Upper lobe of left lung (tissue), 6 donors: Measurements from ENCODE around the gene AFAP1L2. TPM values are rescaled to one million over a fixed set of nuclear protein-coding genes. Genes with fewer than 3 reads are reported as not detected.

Experiments
- ATAC-seq, 2 donors: fragments of 200-7000 bp; cut with Tn5 transposase; one replicate each; pipeline ENCODE4 v1.9.1; 2022; ENCODE audit warnings: mild to moderate bottlenecking in 2 of 2, moderate library complexity in 2 of 2; ENCODE audit not compliant: low FRiP score in 2 of 2
- DNase-seq, 2 donors: peaks; one replicate each; pipeline ENCODE4 v3.0.0-alpha.2; 2019 to 2020
- H3K27ac ChIP-seq, 4 donors: fragments of 200-600 bp; sonication (generic); one replicate each; pipeline ENCODE4 v1.5.1; 2016 to 2019
- H3K27me3 ChIP-seq, 4 donors: fragments of 200-600 bp; sonication (generic); one replicate each; pipeline ENCODE4 v1.5.1; 2017 to 2019
- H3K36me3 ChIP-seq, 4 donors: fragments of 200-600 bp; sonication (generic); one replicate each; pipeline ENCODE4 v1.5.1; 2016 to 2019
- H3K4me1 ChIP-seq, 4 donors: fragments of 200-600 bp; sonication (generic); one replicate each; pipeline ENCODE4 v1.5.1; 2018 to 2019
- H3K4me3 ChIP-seq, 4 donors: fragments of 200-600 bp; sonication (generic); one replicate each; pipeline ENCODE4 v1.5.1; 2017 to 2019; ENCODE audit warnings: mild to moderate bottlenecking in 2 of 4, moderate library complexity in 1 of 4
- H3K9me3 ChIP-seq, 4 donors: fragments of 200-600 bp; sonication (generic); one replicate each; pipeline ENCODE4 v1.5.1; 2018 to 2019
- CTCF ChIP-seq, 6 experiments: fragments of 450-650 bp in 4 of 6; fragments of 200-600 bp in 2 of 6; sonication (generic) in 2 of 6; IDR thresholded peaks; one replicate each; pipeline ENCODE4 v1.5.1; 2016 to 2019; ENCODE audit warnings: antibody characterized with exemption in 6 of 6
- EP300 ChIP-seq, 4 donors: sonication (generic); formaldehyde crosslinking; IDR thresholded peaks; one replicate each; pipeline ENCODE4 v1.5.1; 2017; ENCODE audit warnings: antibody characterized with exemption in 4 of 4, control low read depth in 2 of 4
- POLR2A ChIP-seq, 4 donors: fragments of 450-650 bp; IDR thresholded peaks; one replicate each; pipeline ENCODE4 v1.5.1; 2016 to 2017; ENCODE audit warnings: antibody characterized with exemption in 4 of 4, mild to moderate bottlenecking in 2 of 4
- POLR2AphosphoS5 ChIP-seq, 2 donors: sonication (generic); formaldehyde crosslinking; IDR thresholded peaks; one replicate each; pipeline ENCODE4 v1.5.1; 2017; ENCODE audit warnings: antibody characterized with exemption in 2 of 2
- WGBS, 2 donors: methylation state at CpG; one replicate each; pipeline ENCODE4 v1.1.5; 2017 to 2018; 5-methylcytosine and 5-hydroxymethylcytosine counted together
- total RNA-seq, 6 donors: library from RNA; depleted of rRNA in 4 of 6; stranded (reverse); fragments of >200 nt in 4 of 6; gene quantifications; one replicate each; pipeline versions ENCODE4 v1.1.0 to v1.2.1, GENCODE V29; 2016 to 2021
- donor health status: DM: no; HTN: no; CAD: no; lungs with moderate emphysema.
- donor health status: DM: no; HTN: yes; CAD: no; lungs with severe emphysema.

The AFAP1L2 gene
- total RNA-seq, 6 donors from 2014 or later, result 2.3 to 9.6 (median 3.4) TPM

- no peak for DNase-seq
- no peak overlapping the region for H3K4me3 ChIP-seq
- WGBS, 2 donors, result 79 to 91% methylated on average over 6 to 10 of the region's 10 CpGs
- H3K9me3 ChIP-seq, result no peaks in the 10 kb centered on the region
- H3K4me1 ChIP-seq, result no peaks in the 10 kb centered on the region
- no peak for ATAC-seq
- H3K36me3 ChIP-seq, result no peaks in the 10 kb centered on the region
- no peaks in the 10 kb centered on the region for H3K27me3 ChIP-seq
- TF ChIP-seq POLR2A (IDR thresholded peaks at IDR 0.05) (no peak), CTCF (IDR thresholded peaks at IDR 0.05) (no peak), POLR2AphosphoS5 (IDR thresholded peaks at IDR 0.05) (no peak), EP300 (IDR thresholded peaks at IDR 0.05) (no peak)
- no peak overlapping the region for H3K27ac ChIP-seq
Measured at GRCh38 chr10:114310346-114310745, 94.0 kb downstream of the AFAP1L2 start.

DNA sequence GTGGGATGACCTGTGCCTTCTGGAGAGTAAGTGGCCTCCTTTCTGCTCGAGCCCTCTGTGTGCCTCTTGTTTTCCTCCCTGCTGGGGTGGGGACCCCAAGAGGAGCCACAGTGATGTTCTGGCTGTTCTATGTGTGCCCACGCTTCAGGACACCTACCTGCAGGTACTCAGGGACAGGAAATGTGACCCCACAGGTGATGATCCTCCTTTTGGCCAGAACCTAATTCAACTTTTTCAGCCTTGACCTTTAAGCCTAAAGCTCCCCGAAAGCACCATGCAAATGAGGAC, 95.0 kb downstream of the AFAP1L2 start:
- 86 to 88% methylated on average over 3 of the region's 3 CpGs for WGBS, 2 donors
- DNase-seq, result no peak
- Histone ChIP-seq H3K27me3 (no peaks in the 10 kb centered on the region), H3K27ac (no peak overlapping the region), H3K4me3 (no peak overlapping the region), H3K9me3 (no peaks in the 10 kb centered on the region), H3K4me1 (peaks cover 6 to 9% (median 8%) of the 10 kb centered on the region in 4 donors), H3K36me3 (no peaks in the 10 kb centered on the region)
- TF ChIP-seq CTCF (IDR thresholded peaks at IDR 0.05), result no peak
- TF ChIP-seq POLR2AphosphoS5 (IDR thresholded peaks at IDR 0.05), result no peak
- no peak for TF ChIP-seq EP300 (IDR thresholded peaks at IDR 0.05)
- no peak for TF ChIP-seq POLR2A (IDR thresholded peaks at IDR 0.05)
- no peak for ATAC-seq

- no peak overlapping the region for H3K27ac ChIP-seq
- no peak for TF ChIP-seq POLR2A (IDR thresholded peaks at IDR 0.05)
- TF ChIP-seq POLR2AphosphoS5 (IDR thresholded peaks at IDR 0.05), result no peak
- 74 to 78% methylated on average over 6 to 9 of the region's 9 CpGs for WGBS, 2 donors
- no peaks in the 10 kb centered on the region for H3K9me3 ChIP-seq
- no peaks in the 10 kb centered on the region for H3K27me3 ChIP-seq
- ATAC-seq (peak in 1 of 2 donors; percentile 45), DNase-seq (no peak)
- no peak overlapping the region for H3K4me3 ChIP-seq
- peaks cover 10 to 14% (median 12%) of the 10 kb centered on the region in 4 donors for H3K4me1 ChIP-seq
- H3K36me3 ChIP-seq, result no peaks in the 10 kb centered on the region
Measured at GRCh38 chr10:114308531-114309363, 95.6 kb downstream of the AFAP1L2 start.

DNA sequence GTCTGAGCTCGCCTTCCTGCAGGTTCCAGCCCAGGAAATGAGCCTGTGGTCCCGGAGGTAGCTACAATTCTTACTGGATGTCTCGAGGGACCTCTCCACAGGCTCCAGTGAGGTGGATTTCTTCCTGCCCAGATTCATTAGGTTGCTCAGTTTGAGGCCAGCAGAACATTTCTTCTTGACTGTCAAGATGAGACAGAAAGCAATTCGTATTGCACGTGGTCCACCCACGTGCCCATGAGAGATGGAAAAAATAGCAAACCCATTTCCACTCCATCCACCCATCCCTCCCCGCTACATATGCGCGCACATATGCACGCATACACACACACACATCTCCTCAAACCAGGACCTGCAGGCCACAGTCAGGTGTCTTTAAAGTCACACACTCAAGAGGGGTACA, 96.6 kb downstream of the AFAP1L2 start:
- DNase-seq (no peak), ATAC-seq (no peak)
- Histone ChIP-seq H3K4me1 (peaks cover 10 to 18% (median 12%) of the 10 kb centered on the region in 4 donors), H3K27me3 (no peaks in the 10 kb centered on the region), H3K9me3 (no peaks in the 10 kb centered on the region), H3K4me3 (no peak overlapping the region), H3K27ac (no peak overlapping the region), H3K36me3 (no peaks in the 10 kb centered on the region)
- TF ChIP-seq POLR2A (IDR thresholded peaks at IDR 0.05), result no peak
- TF ChIP-seq EP300 (IDR thresholded peaks at IDR 0.05), result no peak
- TF ChIP-seq CTCF (IDR thresholded peaks at IDR 0.05), result no peak
- TF ChIP-seq POLR2AphosphoS5 (IDR thresholded peaks at IDR 0.05), result no peak
- WGBS, 2 donors, result 70 to 77% methylated on average over 10 of the region's 10 CpGs

DNA sequence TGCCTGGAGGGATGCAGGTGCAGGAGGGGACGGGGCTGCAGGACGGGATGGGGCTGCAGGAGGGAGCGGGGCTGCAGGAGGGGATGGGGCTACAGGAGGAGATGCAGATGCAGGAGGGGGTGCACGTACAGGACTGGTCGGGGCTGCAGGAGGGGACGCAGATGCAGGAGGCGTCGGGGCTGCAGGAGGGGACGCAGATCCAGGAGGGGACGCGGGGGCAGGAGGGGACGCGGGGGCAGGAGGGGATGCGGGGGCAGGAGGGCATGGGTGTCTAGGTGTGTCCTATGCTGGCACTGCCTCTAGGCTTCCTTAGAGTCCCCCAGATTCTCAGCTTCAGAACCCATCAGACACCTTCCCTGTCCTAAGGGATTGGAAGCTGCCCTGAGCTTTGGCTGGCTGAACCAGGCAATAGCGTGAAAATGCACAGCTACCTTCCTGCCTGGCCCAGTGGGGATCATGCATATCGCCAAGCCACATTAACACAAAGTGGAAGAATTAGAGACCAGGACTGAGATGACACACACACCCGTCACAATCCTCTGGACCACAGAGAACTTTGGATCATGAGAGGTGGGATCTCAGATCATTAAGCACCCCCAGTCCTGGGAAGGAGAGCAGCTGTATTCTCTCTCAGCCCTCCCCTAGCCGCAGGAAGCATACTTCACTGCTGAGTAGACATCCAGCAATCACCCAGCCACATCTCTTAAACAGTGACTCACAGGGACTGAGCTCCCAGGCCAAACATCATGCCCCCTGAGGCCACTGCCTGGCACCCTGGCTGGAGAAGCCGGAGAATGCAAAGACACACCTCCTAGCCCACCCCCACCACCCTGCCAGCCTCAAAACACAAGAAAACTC, 98.0 kb downstream of the AFAP1L2 start:
- no peak overlapping the region for H3K27ac ChIP-seq
- H3K4me1 ChIP-seq, result peaks cover 10 to 18% (median 12%) of the 10 kb centered on the region in 4 donors
- ATAC-seq (no peak), DNase-seq (no peak)
- no peaks in the 10 kb centered on the region for H3K36me3 ChIP-seq
- H3K9me3 ChIP-seq, result no peaks in the 10 kb centered on the region
- WGBS, 2 donors, result 87 to 94% methylated on average over 11 to 15 of the region's 19 CpGs
- no peaks in the 10 kb centered on the region for H3K27me3 ChIP-seq
- no peak for TF ChIP-seq POLR2A (IDR thresholded peaks at IDR 0.05)
- TF ChIP-seq EP300 (IDR thresholded peaks at IDR 0.05), result no peak
- TF ChIP-seq CTCF (IDR thresholded peaks at IDR 0.05), result no peak
- TF ChIP-seq POLR2AphosphoS5 (IDR thresholded peaks at IDR 0.05), result no peak
- no peak overlapping the region for H3K4me3 ChIP-seq
